DND-41 (cell line): Measurements from ENCODE around the gene FAM184B.

ENCODE experiments used
- EZH2 ChIP-seq: IDR thresholded peaks from 3 replicates; pipeline ENCODE4 v1.6.1; 2012; ENCODE audit warnings: borderline replicate concordance, low read depth, mild to moderate bottlenecking, moderate library complexity, low read length, inconsistent platforms; ENCODE audit not compliant: severe bottlenecking
- TF ChIP-seq, protein P1 (sequence below): IDR thresholded peaks from 2 replicates; pipeline ENCODE4 v1.5.1; 2012; ENCODE audit warnings: borderline replicate concordance, low read length, moderate library complexity, mild to moderate bottlenecking; ENCODE audit not compliant: poor library complexity, severe bottlenecking; ENCODE audit errors: extremely low read depth

GRCh38 chr4:17662694-17663093 lies 118.7 kb downstream of the FAM184B start:
- TF ChIP-seq, protein P1, sequence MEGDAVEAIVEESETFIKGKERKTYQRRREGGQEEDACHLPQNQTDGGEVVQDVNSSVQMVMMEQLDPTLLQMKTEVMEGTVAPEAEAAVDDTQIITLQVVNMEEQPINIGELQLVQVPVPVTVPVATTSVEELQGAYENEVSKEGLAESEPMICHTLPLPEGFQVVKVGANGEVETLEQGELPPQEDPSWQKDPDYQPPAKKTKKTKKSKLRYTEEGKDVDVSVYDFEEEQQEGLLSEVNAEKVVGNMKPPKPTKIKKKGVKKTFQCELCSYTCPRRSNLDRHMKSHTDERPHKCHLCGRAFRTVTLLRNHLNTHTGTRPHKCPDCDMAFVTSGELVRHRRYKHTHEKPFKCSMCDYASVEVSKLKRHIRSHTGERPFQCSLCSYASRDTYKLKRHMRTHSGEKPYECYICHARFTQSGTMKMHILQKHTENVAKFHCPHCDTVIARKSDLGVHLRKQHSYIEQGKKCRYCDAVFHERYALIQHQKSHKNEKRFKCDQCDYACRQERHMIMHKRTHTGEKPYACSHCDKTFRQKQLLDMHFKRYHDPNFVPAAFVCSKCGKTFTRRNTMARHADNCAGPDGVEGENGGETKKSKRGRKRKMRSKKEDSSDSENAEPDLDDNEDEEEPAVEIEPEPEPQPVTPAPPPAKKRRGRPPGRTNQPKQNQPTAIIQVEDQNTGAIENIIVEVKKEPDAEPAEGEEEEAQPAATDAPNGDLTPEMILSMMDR = no peak
- no peak for TF ChIP-seq EZH2
